ENCODE results near the gene CBFB.
"Not testable (repeated sequence)": the region's sequence is repeated elsewhere in the genome, so short reads cannot be mapped to it uniquely, and the experiment has no call there.

Gene CBFB

GRCh38 chr16:67017421-67017750 is 11.6 kb upstream of the CBFB start:
- no peak for DNase-seq

- peak; percentile 77 for DNase-seq
These were observed 11.0 kb upstream of the CBFB start for GRCh38 chr16:67017810-67018488.

GRCh38 chr16:67019171-67019570 is 9.8 kb upstream of the CBFB start:
- DNase-seq = no peak

GRCh38 chr16:67021321-67021720 is 7.6 kb upstream of the CBFB start:
- no peak for DNase-seq

GRCh38 chr16:67022531-67023214 is 6.3 kb upstream of the CBFB start:
- DNase-seq = no peak

GRCh38 chr16:67023689-67024088 is 5.3 kb upstream of the CBFB start:
- DNase-seq = no peak

- no peak for DNase-seq
These were observed 4.4 kb upstream of the CBFB start for GRCh38 chr16:67024384-67025209.

GRCh38 chr16:67025210-67025550 is 3.8 kb upstream of the CBFB start:
- no peak for DNase-seq

- no peak for DNase-seq
These were observed 2.4 kb upstream of the CBFB start for GRCh38 chr16:67026570-67026969.

GRCh38 chr16:67027046-67027445 is 1.9 kb upstream of the CBFB start:
- no peak for DNase-seq

- no peak for DNase-seq
These were observed 718 bp upstream of the CBFB start for GRCh38 chr16:67028167-67028695.

GRCh38 chr16:67029254-67030096 is 526 bp downstream of the CBFB start:
- no peak for DNase-seq

- DNase-seq = no peak
These were observed 1.4 kb downstream of the CBFB start for GRCh38 chr16:67030221-67030962.

- DNase-seq = no peak
These were observed 5.5 kb downstream of the CBFB start for GRCh38 chr16:67034487-67034886.

- no peak for DNase-seq
These were observed 6.4 kb downstream of the CBFB start for GRCh38 chr16:67035364-67035763.

GRCh38 chr16:67036323-67036741 is 7.4 kb downstream of the CBFB start:
- no peak for DNase-seq

GRCh38 chr16:67039260-67040020 is 10.5 kb downstream of the CBFB start:
- no peak for DNase-seq

- no peak for DNase-seq
These were observed 11.2 kb downstream of the CBFB start for GRCh38 chr16:67040166-67040565.

GRCh38 chr16:67040906-67041305 is 12.0 kb downstream of the CBFB start:
- DNase-seq = no peak

- not testable (repeated sequence) for DNase-seq
These were observed 12.6 kb downstream of the CBFB start for GRCh38 chr16:67041520-67041919.

GRCh38 chr16:67043420-67043819 is 14.5 kb downstream of the CBFB start:
- no peak for DNase-seq
